Right ventricle myocardium inferior (tissue), 1 donor: ENCODE data around the gene NCDN. TPM values are rescaled to one million over a fixed set of nuclear protein-coding genes. Genes with fewer than 3 reads are reported as not detected.

Experiments
- ATAC-seq: fragments of 200-7000 bp; cut with Tn5 transposase; one replicate; pipeline ENCODE4 v1.9.1; 2020; ENCODE audit warnings: mild to moderate bottlenecking, moderate library complexity
- DNase-seq: peaks from one replicate; pipeline ENCODE4 v3.0.0; 2021; ENCODE audit errors: missing footprints
- intact Hi-C: fragments of 100-400 bp; cut with DNase I; formaldehyde crosslinking; loops from one replicate; pipeline ENCODE4 v1.11.0; 2022
- total RNA-seq: library from RNA; stranded (reverse); fragmentation: NEBNext Ultra II Directional; extraction: Animal tissue kit (Norgen Biotek cat#: 25700); gene quantifications from one replicate; pipeline ENCODE4 v1.2.1, GENCODE V29; 2021
- donor health status: DM: no; HTN: yes; CAD: no; lungs with severe emphysema.

Gene NCDN
- total RNA-seq, 1 donor from 2014 or later = 22.8 TPM

GRCh38 chr1:35605071-35605866, 47.7 kb downstream of the NCDN start:
- no peak for DNase-seq
- no peak for ATAC-seq
- intact Hi-C loops = no loop called here

- ATAC-seq (no peak), DNase-seq (no peak)
- intact Hi-C loops = no loop called here
Observed at GRCh38 chr1:35605867-35606182, 48.2 kb downstream of the NCDN start.

- intact Hi-C loops = no loop called here
- no peak for ATAC-seq
Observed at GRCh38 chr1:35611655-35612054, 54.1 kb downstream of the NCDN start.

GRCh38 chr1:35615440-35615839, 57.8 kb downstream of the NCDN start:
- DNase-seq = no peak
- no peak for ATAC-seq
- intact Hi-C loops = no loop called here

More at GRCh38 chr1:35611655-35612054, 54.1 kb downstream of the NCDN start:
- DNase-seq = no peak

Other genes with a start within 250 kb of the NCDN start
- 67.7 TPM for gene KIAA0319L, start 396 bp upstream of the NCDN start, total RNA-seq
- not detected for gene TFAP2E, start 15.5 kb downstream of the NCDN start, total RNA-seq
- 38.1 TPM for gene PSMB2, start 83.7 kb downstream of the NCDN start, total RNA-seq
- 9.8 TPM for gene C1orf216, start 161.1 kb downstream of the NCDN start, total RNA-seq
- 0.95 TPM for gene CLSPN, start 212.2 kb downstream of the NCDN start, total RNA-seq